Left ventricle myocardium superior (tissue), 1 donor: ENCODE data around the gene RPS15A. TPM values are rescaled to one million over a fixed set of nuclear protein-coding genes. Genes with fewer than 3 reads are reported as not detected.
A peak's percentile ranks its signal among the peaks of the same experiment; 100 is the strongest.
"Not testable (repeated sequence)": the region's sequence is repeated elsewhere in the genome, so short reads cannot be mapped to it uniquely, and the experiment has no call there.

ENCODE experiments used
- ATAC-seq: fragments of 200-7000 bp; cut with Tn5 transposase; one replicate; pipeline ENCODE4 v1.9.1; 2020; ENCODE audit warnings: mild to moderate bottlenecking, moderate library complexity
- DNase-seq: peaks from one replicate; pipeline ENCODE4 v3.0.0-alpha.2; 2020
- intact Hi-C: fragments of 100-400 bp; cut with micrococcal nuclease; formaldehyde crosslinking; loops from one replicate; pipeline ENCODE4 v1.11.0; 2022
- total RNA-seq: library from RNA; stranded (reverse); fragmentation: NEBNext Ultra II Directional; extraction: Animal tissue kit (Norgen Biotek cat#: 25700); gene quantifications from one replicate; pipeline ENCODE4 v1.2.1, GENCODE V29; 2021
- donor health status: DM: no; HTN: yes; CAD: no; lungs with severe emphysema.

The RPS15A gene
- total RNA-seq, 1 donor from 2014 or later = 683 TPM

DNA sequence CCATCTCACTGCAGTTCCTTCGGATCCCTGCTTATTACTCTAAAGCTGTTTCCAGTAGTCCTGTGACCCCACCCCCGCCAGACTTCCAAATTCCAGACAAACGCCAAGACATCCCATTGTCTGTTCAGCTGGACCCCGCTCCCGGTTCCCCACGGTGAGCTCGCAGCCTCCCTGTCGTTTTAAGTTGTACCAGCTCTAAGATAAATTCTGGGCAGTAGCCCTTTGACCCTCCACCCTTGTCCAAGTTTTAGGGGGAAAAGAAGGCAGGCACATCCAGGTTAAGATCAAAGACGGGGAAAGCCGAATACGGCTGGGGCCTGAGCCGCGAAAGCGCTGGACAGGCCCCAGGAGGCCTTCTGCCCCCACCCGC, 10.6 kb upstream of the RPS15A start:
- intact Hi-C loops = no loop called here
- DNase-seq (no peak), ATAC-seq (no peak)

DNA sequence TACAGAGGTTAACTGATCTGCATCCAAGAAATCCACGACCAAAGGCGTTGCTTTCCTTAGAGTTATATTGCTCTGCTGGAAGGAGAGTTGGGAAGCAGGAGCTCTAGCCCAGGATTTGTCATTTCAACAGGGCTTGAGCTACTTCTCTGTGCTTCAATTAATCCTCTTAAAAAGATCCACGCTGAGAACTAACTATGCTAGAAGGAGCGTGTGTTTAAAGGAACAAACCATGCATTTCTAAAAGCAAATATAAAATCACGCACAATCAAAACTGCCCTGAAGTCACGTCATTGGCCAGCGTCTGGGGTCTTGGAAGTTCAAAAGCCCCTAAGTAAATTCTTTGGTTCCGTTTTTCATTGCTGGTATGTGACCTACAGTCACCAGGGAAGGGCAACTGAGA, 10.2 kb upstream of the RPS15A start:
- ATAC-seq = no peak
- no peak for DNase-seq
- intact Hi-C loops = no loop called here

GRCh38 chr16:18799500-18799899, 9.4 kb upstream of the RPS15A start:
- ATAC-seq = no peak
- no peak for DNase-seq
- intact Hi-C loops = no loop called here

- intact Hi-C loops = no loop called here
- DNase-seq (no peak), ATAC-seq (no peak)
Observed at GRCh38 chr16:18797746-18798145, 7.6 kb upstream of the RPS15A start.

DNA sequence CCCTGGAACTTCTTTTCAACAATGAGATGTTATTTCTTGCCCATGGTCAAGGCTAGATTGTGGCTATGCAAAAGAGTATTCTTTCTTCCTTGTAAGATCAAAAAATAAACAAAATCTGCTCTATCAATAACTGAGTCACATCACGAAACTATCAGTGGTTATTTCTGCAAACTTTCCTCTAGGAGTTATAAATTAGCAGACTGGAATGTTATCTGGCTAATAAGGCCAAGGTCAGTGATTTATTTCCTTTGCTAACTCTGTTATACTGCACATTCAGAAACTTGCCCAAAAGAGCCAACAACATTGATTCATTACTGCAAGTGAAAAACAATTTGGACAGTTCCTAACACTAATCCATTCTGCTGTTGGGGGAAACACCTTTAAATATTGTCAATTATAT, 6.2 kb upstream of the RPS15A start:
- no peak for ATAC-seq
- intact Hi-C loops = no loop called here

DNA sequence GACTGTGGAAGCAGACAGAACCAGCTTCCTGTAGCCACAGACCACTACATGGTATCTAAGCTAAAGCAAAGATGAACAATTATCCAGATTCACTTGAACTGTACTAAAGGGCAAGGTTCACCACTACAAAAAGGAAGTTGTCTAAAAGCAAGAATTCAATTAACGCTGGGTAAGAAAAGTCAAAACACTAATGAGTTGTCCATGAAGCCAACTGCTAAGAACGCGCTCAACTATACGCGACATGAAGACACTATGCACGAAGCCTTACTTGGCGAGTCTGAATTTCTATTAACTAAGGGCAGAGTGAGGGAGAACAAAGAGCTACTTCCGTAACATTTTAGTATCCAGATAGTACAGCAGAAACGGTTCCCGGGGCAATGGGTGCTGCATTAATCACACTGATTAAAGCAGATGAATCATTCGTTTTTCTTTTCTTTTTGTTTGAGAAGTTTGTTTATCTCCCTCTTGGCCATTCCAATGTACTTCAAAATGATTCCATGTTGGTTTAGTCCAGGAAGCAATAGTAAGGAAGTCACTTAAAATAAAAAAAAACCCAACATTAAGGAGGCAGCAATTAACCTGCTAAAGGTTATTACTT, 2.8 kb upstream of the RPS15A start:
- ATAC-seq (no peak), DNase-seq (no peak)
- intact Hi-C loops = no loop called here

More for the DNA sequence above, 6.2 kb upstream of the RPS15A start:
- no peak for DNase-seq

DNA sequence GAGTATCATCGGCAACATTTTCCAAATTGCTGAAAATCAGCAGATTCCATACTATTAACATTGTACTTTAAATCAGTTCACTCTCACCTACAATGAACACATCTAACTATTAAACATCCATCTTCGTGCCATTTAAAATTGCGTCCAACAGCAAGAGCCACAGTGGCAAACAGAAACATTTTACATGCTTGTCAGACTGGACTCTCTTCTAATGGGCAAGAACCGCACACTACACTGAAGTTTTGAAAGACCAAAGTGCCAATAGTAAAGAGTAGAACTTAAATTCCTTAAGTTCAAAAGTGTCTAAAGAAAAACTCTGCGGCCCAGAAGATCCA, 652 bp downstream of the RPS15A start:
- DNase-seq = no peak
- ATAC-seq = no peak
- intact Hi-C loops = loop anchor here (10.0 kb wide), 1 partner anchor 285 kb away; no protein-coding TSS in a partner anchor

DNA sequence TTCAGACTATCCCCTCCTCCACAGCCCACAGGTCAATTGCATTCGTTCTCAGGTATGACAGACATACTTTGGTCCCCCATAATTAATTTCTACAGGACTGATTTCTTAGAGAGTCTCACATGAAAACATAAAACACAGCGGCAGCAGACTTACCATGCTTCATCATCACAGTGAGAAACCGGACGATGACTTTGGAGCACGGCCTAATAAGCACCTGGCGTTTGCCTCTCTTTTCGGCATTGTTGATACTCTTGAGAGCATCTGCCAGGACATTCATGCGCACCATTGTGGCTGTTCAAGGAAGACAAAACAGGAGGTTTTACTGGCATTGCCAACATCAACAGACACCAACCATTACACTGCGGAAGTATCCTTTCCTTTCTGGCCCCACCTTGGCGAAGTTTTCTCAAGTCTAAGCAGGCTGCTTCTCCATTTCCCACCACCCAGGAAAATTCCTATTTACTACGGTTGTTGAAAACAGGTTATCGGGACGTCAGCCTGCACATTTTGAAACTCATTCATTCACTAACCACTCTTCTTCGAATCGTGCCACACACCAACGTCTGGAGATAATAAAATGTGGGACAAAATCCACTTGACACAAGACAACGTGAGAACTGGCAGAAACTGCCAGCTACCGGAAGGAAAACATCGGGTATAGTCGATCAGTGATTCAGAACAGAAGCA, 1.2 kb downstream of the RPS15A start:
- intact Hi-C loops = loop anchor here (10.0 kb wide), 1 partner anchor 286 kb away; no protein-coding TSS in a partner anchor
- ATAC-seq = no peak
- DNase-seq = no peak

DNA sequence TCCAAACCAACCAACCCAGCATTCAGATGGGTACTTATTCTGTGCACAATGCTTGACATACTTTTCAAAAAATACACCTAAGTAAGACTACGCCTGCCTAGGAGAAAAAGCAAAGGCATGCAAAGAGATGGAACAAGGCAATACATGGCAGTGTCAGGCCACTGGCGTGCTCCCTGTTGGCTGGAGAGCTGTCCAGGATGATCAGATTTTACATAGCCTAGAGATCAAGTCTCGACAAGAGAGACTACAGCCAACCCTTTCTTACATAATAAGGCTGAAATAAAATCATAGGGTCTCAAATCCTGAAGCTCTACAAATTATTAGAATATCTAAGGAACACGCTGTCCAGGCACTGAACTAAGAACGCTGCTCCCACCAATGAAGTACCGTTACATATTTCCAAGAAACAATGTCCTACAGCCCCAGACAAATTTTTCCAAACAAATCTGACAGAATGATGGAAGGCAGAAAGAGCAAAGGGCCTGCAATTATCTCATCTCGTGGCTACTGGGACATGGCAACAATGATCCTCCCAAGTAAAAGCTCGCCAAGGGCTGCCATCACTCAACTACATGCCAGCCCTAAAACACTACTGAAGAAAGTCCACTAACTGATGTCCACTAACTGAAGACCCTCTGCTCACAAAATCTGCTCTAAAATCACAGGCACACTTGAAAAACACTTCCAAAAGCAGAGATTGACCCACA, 5.1 kb downstream of the RPS15A start:
- intact Hi-C loops = loop anchor here (10.0 kb wide), 1 partner anchor 290 kb away; no protein-coding TSS in a partner anchor
- ATAC-seq (no peak), DNase-seq (no peak)

DNA sequence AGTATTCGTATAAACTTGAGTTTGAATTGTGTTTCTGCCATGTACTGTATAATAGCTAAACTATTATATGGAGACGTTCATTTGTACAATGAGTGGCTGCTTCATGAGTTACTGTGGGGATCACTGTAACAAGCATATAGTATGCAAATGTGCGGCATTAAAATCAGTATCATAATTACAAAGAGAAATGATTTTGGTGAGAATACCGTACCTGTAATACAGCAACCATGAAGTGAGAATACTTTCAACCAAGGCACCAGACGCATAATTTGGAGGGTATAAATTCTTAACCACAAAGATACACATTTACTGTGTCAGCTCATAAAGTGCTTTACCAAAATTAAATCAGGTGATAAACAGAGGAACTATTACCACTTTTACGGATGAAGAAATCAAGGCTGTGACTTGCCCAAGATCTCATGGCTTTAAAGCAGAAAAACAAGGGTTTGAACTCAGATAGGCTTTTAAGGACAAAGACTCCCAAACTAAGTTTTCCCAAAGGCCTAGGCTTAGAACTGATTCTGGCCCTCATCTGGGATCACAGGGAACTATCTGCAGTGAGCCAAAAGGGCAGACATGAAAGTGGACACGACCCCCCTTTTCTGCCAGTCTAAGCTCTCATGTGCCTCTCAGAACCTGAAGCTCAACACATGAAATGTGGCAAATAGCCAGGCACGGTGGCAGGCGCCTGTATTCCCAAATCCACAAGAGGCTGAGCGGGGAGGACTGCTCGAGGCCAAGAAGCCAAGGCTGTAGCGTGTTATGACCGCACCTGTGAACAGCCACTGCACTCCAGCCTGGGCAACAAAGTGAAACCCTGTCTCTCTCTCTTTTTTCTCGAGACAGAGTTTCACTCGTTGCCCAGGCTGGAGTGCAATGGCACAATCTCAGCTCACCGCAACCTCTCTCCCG, 6.4 kb downstream of the RPS15A start:
- intact Hi-C loops = loop anchor here (10.0 kb wide), 1 partner anchor 291 kb away; no protein-coding TSS in a partner anchor
- ATAC-seq (no peak), DNase-seq (no peak)

DNA sequence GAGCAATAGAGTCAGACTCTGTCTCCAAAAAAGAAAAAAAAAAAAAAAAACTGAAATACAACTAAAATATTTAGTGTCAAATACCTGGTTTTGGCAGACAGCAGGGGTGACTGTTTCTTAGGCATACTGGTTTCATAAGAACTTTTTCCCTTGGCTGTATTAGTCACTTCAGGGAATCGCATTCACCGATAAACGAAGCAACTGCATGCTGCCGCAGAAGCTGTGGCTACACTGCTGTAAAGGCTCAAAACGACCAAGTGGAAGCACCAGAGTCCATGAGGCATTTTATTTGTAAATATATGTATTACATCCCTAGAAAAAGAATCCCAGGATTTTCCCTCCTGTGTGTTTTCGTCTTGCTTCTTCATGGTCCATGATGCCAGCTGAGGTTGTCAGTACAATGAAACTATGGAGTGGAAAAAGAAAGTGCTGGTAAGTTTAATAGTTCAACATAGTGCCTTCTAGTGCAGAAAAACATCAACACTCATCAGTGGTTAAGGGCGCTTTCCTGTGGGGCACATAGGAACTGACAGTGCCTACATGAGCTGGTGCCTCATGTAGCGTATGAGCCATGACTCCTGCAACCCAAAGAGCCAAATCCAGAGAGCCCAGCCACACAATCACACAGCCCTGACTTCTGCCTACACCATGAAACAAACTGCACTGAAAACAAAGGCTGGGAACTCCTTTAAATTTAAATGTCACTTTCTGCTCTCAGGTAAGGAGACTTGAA, 7.3 kb downstream of the RPS15A start:
- intact Hi-C loops = loop anchor here (10.0 kb wide), 1 partner anchor 292 kb away; no protein-coding TSS in a partner anchor
- DNase-seq (no peak), ATAC-seq (no peak)

- intact Hi-C loops = loop anchor here (10.0 kb wide), 1 partner anchor 294 kb away; no protein-coding TSS in a partner anchor
- not testable (repeated sequence) for DNase-seq, ATAC-seq
Observed at GRCh38 chr16:18781232-18781631, 8.9 kb downstream of the RPS15A start.

DNA sequence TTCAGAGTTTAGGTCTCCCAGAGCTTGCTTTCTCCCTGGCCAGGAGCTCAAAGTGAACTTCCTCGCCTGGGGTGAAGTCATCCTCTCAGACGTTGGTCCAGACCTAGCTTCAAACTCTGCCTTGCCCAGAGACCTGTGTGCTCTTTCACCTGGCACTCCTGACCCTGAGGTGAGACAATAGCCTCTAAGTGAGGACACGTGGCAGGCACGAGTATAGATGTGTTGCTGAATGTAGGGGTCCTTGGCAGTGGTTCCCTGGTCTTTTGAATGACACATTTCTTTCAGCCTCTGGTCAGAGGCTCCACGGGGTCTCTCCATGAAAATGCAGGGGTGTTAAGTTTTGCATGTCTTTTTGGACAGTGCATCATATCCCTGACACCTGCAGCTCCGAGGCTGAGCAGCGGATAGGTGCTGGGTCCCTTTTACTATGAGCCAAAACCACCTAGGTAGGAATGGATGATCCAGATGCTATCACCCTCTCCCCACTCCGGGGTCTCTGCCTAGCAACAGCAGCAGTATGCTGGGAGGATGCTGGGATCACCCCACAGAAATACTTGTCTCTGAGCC, 9.6 kb downstream of the RPS15A start:
- peak; percentile 28 for ATAC-seq
- DNase-seq = not testable (repeated sequence)
- intact Hi-C loops = loop anchor here (10.0 kb wide), 1 partner anchor 294 kb away; no protein-coding TSS in a partner anchor

DNA sequence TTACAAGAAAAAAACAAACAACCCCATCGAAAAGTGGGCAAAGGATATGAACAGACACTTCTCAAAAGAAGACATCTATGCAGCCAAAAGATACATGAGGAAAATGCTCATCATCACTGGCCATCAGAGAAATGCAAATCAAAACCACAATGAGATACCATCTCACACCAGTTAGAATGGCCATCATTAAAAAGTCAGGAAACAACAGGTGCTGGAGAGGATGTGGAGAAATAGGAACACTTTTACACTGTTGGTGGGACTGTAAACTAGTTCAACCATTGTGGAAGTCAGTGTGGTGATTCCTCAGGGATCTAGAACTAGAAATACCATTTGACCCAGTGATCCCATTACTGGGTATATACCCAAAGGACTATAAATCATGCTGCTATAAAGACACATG, 12.5 kb downstream of the RPS15A start:
- ATAC-seq, DNase-seq, intact Hi-C loops: not testable (repeated sequence)

GRCh38 chr16:18776334-18776733, 13.8 kb downstream of the RPS15A start:
- intact Hi-C loops, ATAC-seq: not testable (repeated sequence)

GRCh38 chr16:18774651-18775050, 15.5 kb downstream of the RPS15A start:
- ATAC-seq, DNase-seq, intact Hi-C loops: not testable (repeated sequence)

More at GRCh38 chr16:18776334-18776733, 13.8 kb downstream of the RPS15A start:
- DNase-seq = not testable (repeated sequence)

GRCh38 chr16:18772171-18772570, 18.0 kb downstream of the RPS15A start:
- intact Hi-C loops, DNase-seq: not testable (repeated sequence)

More at GRCh38 chr16:18772171-18772570, 18.0 kb downstream of the RPS15A start:
- not testable (repeated sequence) for ATAC-seq
